CD4-positive, alpha-beta T cell (primary cell): ENCODE measurements around the gene MYD88. TPM values are rescaled to one million over a fixed set of nuclear protein-coding genes. Genes with fewer than 3 reads are reported as not detected.

Experiments used
- ATAC-seq: fragments of 200-7000 bp; cut with Tn5 transposase; one replicate; pipeline ENCODE4 v1.10.0; 2022; ENCODE audit warnings: mild to moderate bottlenecking; ENCODE audit not compliant: poor library complexity
- CTCF ChIA-PET: fragments of 350-600 bp; sonication (Branson Sonifier 250); formaldehyde crosslinking; loops from one replicate; lab custom pipeline; 2021; ENCODE audit warnings: antibody characterized with exemption, inconsistent platforms; lab: Charles Lee
- POLR2A ChIA-PET: fragments of 350-600 bp; sonication (Branson Sonifier 250); formaldehyde crosslinking; loops from one replicate; lab custom pipeline; 2021; ENCODE audit warnings: antibody characterized with exemption, inconsistent platforms; lab: Charles Lee
- DNase-seq, 14 experiments: peaks; one replicate each; pipeline ENCODE4 v3.0.0-alpha.2; 2013 to 2020; ENCODE audit warnings: mixed read lengths in 2 of 14
- H3K27ac ChIP-seq, 2 donors: one replicate each; pipeline versions ENCODE4 v1.5.1 to v1.7.0; 2013; ENCODE audit warnings: low read length in 2 of 2, low read depth in 1 of 2, mild to moderate bottlenecking in 1 of 2
- H3K27me3 ChIP-seq, 2 experiments: 1 replicate in 1 of 2; 2 replicates in 1 of 2; pipeline versions ENCODE4 v1.6.1 to v1.7.0; 2013; ENCODE audit warnings: low read length in 2 of 2, control low read depth in 1 of 2, mild to moderate bottlenecking in 1 of 2, moderate library complexity in 1 of 2; ENCODE audit not compliant: insufficient read depth in 2 of 2, control insufficient read depth in 1 of 2
- H3K36me3 ChIP-seq: one replicate; pipeline ENCODE4 v1.6.1; 2013; ENCODE audit warnings: low read length, control low read depth; ENCODE audit not compliant: insufficient read depth
- H3K4me1 ChIP-seq: one replicate; pipeline ENCODE4 v1.6.1; 2013; ENCODE audit warnings: low read length, control low read depth; ENCODE audit not compliant: insufficient read depth
- H3K4me3 ChIP-seq: one replicate; pipeline ENCODE4 v1.5.1; 2013; ENCODE audit warnings: mild to moderate bottlenecking, low read length, moderate library complexity
- H3K9me3 ChIP-seq, 2 experiments: 1 replicate in 1 of 2; 2 replicates in 1 of 2; pipeline versions ENCODE4 v1.6.1 to v1.7.0; 2013; ENCODE audit warnings: low read length in 2 of 2, mild to moderate bottlenecking in 2 of 2, control low read depth in 1 of 2, moderate library complexity in 1 of 2; ENCODE audit not compliant: control insufficient read depth in 1 of 2, insufficient read depth in 1 of 2
- H3K27ac Mint-ChIP-seq: one replicate; pipeline ENCODE4 v1.8.0; 2020; ENCODE audit warnings: mixed read lengths
- H3K27me3 Mint-ChIP-seq: one replicate; pipeline ENCODE4 v1.8.0; 2021; ENCODE audit warnings: mixed read lengths
- H3K36me3 Mint-ChIP-seq: one replicate; pipeline ENCODE4 v1.8.0; 2021; ENCODE audit warnings: low read depth, mixed read lengths
- H3K4me1 Mint-ChIP-seq: one replicate; pipeline ENCODE4 v1.8.0; 2021; ENCODE audit warnings: low read depth, mixed read lengths
- H3K4me3 Mint-ChIP-seq: one replicate; pipeline ENCODE4 v1.8.0; 2020; ENCODE audit warnings: mild to moderate bottlenecking, mixed read lengths
- H3K9me3 Mint-ChIP-seq: one replicate; pipeline ENCODE4 v1.8.0; 2020; ENCODE audit warnings: mixed read lengths
- CTCF ChIP-seq: fragments of 200-600 bp; IDR thresholded peaks from one replicate; pipeline ENCODE4 v1.8.0; 2022; ENCODE audit warnings: antibody characterized with exemption, mild to moderate bottlenecking
- intact Hi-C, 2 experiments: fragments of 100-400 bp; cut with DNase I in 1 of 2; cut with micrococcal nuclease in 1 of 2; formaldehyde crosslinking; loops; one replicate each; pipeline versions ENCODE4 v1.15.1 to v1.9.0; 2023 to 2025; cut with DNase I, micrococcal nuclease
- total RNA-seq, 174 experiments: library from RNA in 2 of 174; stranded (reverse) in 2 of 174; gene quantifications; one replicate each; pipeline ENCODE4 v1.2.3 and lab custom pipeline; 2021 to 2026

Gene MYD88
- total RNA-seq, 2 experiments from 2014 or later = 26.9 to 27.2 TPM

GRCh38 chr3:38110314-38111050 lies 28.0 kb upstream of the MYD88 start:
- no peak for TF ChIP-seq CTCF
- no peak overlapping the region for H3K4me3 Mint-ChIP-seq
- peaks cover 4% of the 10 kb centered on the region for H3K36me3 Mint-ChIP-seq
- H3K4me3 ChIP-seq = no peak overlapping the region
- no peaks in the 10 kb centered on the region for H3K36me3 ChIP-seq
- H3K9me3 Mint-ChIP-seq = no peaks in the 10 kb centered on the region
- H3K4me1 Mint-ChIP-seq = no peaks in the 10 kb centered on the region
- H3K27ac ChIP-seq = no peak overlapping the region
- no peaks in the 10 kb centered on the region for H3K9me3 ChIP-seq
- no peaks in the 10 kb centered on the region for H3K27me3 Mint-ChIP-seq
- intact Hi-C loops = loop anchor here in 1 of 2 experiments (10.0 kb wide), 1 partner anchor 544 kb away; no protein-coding TSS in a partner anchor
- POLR2A ChIA-PET = no interaction called here
- ATAC-seq = no peak
- CTCF ChIA-PET = no interaction called here
- no peaks in the 10 kb centered on the region for H3K4me1 ChIP-seq
- DNase-seq = no peak
- H3K27ac Mint-ChIP-seq = no peak overlapping the region
- H3K27me3 ChIP-seq = no peaks in the 10 kb centered on the region

GRCh38 chr3:38111201-38111600 lies 27.3 kb upstream of the MYD88 start:
- Mint-ChIP-seq H3K27ac (no peak overlapping the region), H3K4me3 (no peak overlapping the region)

GRCh38 chr3:38111696-38112377 lies 26.6 kb upstream of the MYD88 start:
- TF ChIP-seq CTCF = no peak
- Mint-ChIP-seq H3K4me1 (no peaks in the 10 kb centered on the region), H3K27me3 (no peaks in the 10 kb centered on the region), H3K27ac (no peak overlapping the region), H3K9me3 (no peaks in the 10 kb centered on the region), H3K4me3 (no peak overlapping the region), H3K36me3 (no peaks in the 10 kb centered on the region)
- ATAC-seq (no peak), DNase-seq (peak in 1 of 14 experiments; percentile 22)
- Histone ChIP-seq H3K27ac (no peak overlapping the region), H3K9me3 (no peaks in the 10 kb centered on the region), H3K4me3 (no peak overlapping the region), H3K4me1 (no peaks in the 10 kb centered on the region), H3K27me3 (no peaks in the 10 kb centered on the region), H3K36me3 (no peaks in the 10 kb centered on the region)
- intact Hi-C loops = loop anchor here in 1 of 2 experiments (10.0 kb wide), 1 partner anchor 543 kb away; no protein-coding TSS in a partner anchor
- ChIA-PET POLR2A (no interaction called here), CTCF (no interaction called here)

More at GRCh38 chr3:38111201-38111600, 27.3 kb upstream of the MYD88 start:
- Histone ChIP-seq H3K4me1 (no peaks in the 10 kb centered on the region), H3K27ac (no peak overlapping the region), H3K4me3 (no peak overlapping the region), H3K9me3 (no peaks in the 10 kb centered on the region), H3K27me3 (no peaks in the 10 kb centered on the region), H3K36me3 (no peaks in the 10 kb centered on the region)
- ChIA-PET CTCF (no interaction called here), POLR2A (no interaction called here)
- H3K36me3 Mint-ChIP-seq = no peaks in the 10 kb centered on the region
- no peak for TF ChIP-seq CTCF
- H3K9me3 Mint-ChIP-seq = no peaks in the 10 kb centered on the region
- ATAC-seq = no peak
- DNase-seq = peak in 1 of 14 experiments; percentile 21
- H3K27me3 Mint-ChIP-seq = no peaks in the 10 kb centered on the region
- H3K4me1 Mint-ChIP-seq = no peaks in the 10 kb centered on the region
- intact Hi-C loops = loop anchor here in 1 of 2 experiments (10.0 kb wide), 1 partner anchor 544 kb away; no protein-coding TSS in a partner anchor
